Measurements from ENCODE around the gene PTTG1IP.
"Not testable (repeated sequence)": the region's sequence is repeated elsewhere in the genome, so short reads cannot be mapped to it uniquely, and the experiment has no call there.

Gene PTTG1IP

DNA sequence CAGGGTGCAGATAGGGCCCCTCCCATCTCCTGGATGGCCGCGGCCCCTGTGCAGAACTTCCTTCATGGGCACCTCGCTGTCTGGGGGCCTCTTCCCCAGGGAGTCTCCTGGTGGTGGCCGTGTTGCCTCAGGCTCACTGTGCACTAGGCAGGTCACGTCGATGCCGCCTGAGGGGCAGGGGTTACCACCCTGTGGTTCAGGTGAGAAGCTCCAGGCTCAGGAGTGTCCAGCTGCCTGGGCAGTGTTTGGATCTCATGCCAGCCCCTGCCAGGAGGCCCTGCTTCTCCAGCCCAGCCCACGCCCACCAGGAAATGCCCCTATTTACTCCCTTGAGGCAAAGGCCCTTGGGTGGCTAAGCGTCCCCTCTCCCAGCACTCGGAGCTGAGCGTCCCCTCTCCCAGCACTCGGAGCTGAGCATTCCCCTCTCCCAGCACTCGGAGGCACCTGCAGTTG is 45.1 kb upstream of the PTTG1IP start:
- TF ChIP-seq, protein P1, sequence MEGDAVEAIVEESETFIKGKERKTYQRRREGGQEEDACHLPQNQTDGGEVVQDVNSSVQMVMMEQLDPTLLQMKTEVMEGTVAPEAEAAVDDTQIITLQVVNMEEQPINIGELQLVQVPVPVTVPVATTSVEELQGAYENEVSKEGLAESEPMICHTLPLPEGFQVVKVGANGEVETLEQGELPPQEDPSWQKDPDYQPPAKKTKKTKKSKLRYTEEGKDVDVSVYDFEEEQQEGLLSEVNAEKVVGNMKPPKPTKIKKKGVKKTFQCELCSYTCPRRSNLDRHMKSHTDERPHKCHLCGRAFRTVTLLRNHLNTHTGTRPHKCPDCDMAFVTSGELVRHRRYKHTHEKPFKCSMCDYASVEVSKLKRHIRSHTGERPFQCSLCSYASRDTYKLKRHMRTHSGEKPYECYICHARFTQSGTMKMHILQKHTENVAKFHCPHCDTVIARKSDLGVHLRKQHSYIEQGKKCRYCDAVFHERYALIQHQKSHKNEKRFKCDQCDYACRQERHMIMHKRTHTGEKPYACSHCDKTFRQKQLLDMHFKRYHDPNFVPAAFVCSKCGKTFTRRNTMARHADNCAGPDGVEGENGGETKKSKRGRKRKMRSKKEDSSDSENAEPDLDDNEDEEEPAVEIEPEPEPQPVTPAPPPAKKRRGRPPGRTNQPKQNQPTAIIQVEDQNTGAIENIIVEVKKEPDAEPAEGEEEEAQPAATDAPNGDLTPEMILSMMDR (IDR thresholded peaks at IDR 0.05; ENCODE audit: low read depth, low read length) = no peak
- H3K4me3 ChIP-seq (ENCODE audit: low read depth, low read length) = no peak overlapping the region
- in situ Hi-C loops (cut with HindIII; ENCODE audit: low sequenced_read_pairs) = no loop called here
- DNase-seq (ENCODE audit: low read depth, low spot score) = no peak

DNA sequence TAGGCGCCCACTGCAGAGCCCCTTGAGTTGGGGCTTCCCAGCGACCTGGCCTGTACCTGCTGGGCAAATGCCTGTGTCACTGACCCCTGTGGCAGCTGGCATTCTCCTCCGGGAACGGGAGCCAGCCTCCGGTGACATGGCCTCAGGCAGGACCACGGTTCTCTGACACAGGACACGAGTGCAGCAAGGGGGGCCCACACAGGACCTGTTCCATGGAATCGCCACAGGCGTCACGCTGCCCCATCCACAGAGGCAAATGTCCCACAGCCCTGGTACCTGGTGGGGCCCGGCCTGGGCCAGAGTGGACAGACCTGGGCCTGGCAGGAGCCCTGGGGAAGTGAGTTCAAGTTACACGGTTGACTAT is 44.6 kb upstream of the PTTG1IP start:
- TF ChIP-seq, protein P1 (IDR thresholded peaks at IDR 0.05; ENCODE audit: low read depth, low read length) = no peak
- no peak for DNase-seq (ENCODE audit: low read depth, low spot score)
- in situ Hi-C loops (cut with HindIII; ENCODE audit: low sequenced_read_pairs) = no loop called here
- no peak overlapping the region for H3K4me3 ChIP-seq (ENCODE audit: low read depth, low read length)

DNA sequence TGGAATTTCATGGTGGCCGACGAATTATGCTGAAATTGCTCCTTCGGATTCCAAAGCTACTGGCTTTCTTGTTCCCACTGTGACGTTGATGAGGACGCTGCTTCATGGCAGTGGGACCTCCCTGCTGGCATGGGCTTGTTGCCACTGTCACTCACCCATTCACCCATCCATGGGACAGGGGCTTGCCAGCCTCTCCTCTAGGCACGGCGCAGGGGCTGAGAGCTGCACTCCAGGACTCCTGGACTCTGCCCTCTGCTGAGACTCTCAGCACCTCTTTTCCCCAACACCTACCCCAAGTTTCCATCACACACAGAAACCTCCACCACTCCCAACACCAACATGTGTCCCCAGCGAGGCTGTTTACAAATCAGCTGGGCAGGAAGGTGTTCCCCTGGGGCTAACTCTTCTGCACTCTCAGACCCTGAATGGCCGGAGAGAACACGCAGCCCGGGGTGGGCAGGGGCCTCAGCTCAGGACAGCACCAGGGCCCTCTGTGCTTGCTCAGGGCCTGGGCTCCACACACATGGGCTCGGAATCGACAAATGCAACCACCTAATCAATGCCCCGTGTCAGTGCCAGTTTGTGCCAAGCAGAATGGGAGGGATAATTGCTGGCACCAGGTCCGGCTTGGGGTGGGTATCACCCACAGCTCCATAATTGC is 44.1 kb upstream of the PTTG1IP start:
- TF ChIP-seq, protein P1 (IDR thresholded peaks at IDR 0.05; ENCODE audit: low read depth, low read length) = no peak
- H3K4me3 ChIP-seq (ENCODE audit: low read depth, low read length) = no peak overlapping the region
- in situ Hi-C loops (cut with HindIII; ENCODE audit: low sequenced_read_pairs) = no loop called here
- no peak for DNase-seq (ENCODE audit: low read depth, low spot score)

DNA sequence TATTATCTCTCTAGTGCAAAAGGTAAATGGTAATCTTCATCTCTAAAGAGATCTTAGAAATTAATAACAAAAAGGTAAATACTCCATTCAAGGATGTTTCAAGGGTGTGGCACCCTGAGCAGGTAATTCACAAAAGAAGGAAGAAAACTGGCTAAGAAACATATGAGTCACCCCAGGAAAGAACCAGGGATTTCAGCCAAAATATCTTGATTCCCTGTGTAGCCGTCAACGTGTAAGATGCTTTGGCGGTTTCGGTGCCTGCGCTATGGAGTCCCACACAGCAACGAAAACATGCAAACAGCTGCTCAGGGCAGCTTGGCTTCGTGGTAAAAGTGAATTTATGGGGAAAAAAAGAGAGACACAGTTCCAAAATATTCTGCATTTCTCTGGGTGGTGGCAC is 43.5 kb upstream of the PTTG1IP start:
- in situ Hi-C loops (cut with HindIII; ENCODE audit: low sequenced_read_pairs) = no loop called here
- DNase-seq (ENCODE audit: low read depth, low spot score) = no peak
- no peak overlapping the region for H3K4me3 ChIP-seq (ENCODE audit: low read depth, low read length)
- TF ChIP-seq, protein P1 (IDR thresholded peaks at IDR 0.05; ENCODE audit: low read depth, low read length) = no peak

DNA sequence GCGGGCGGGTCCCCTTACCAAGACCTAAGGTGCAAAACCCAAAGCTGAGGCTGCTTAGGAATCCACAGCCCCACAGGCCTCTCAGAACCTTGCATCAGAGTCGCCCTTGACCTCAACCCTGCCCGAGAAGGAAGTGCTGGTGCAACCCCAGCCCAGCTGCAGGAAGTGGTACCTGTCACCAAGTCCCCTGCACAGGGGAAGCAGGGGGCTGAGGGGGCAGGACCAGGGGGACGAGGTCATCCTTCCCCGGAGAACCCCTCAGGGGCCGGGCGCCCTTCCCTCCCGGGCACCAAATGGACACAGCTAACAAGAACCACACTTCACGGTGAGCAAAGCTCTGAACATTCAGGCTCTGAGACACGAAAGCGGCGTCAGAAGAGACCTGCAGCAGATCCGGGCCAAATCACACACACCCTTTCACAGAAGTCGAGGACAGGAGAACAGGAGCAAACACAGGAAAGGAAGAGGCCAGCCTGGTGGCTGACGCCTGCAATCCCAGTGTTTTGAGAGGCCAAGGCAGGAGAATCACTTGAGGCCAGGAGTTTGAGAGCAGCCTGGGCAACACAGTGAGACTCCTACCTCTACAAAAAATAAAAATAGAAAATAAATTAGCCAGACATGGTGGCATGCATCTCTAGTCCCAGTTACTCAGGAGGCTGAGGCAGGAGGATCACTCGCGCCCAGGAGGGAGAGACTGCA is 40.8 kb upstream of the PTTG1IP start:
- in situ Hi-C loops (cut with HindIII; ENCODE audit: low sequenced_read_pairs) = no loop called here
- DNase-seq (ENCODE audit: low read depth, low spot score) = no peak
- TF ChIP-seq, protein P1 (IDR thresholded peaks at IDR 0.05; ENCODE audit: low read depth, low read length) = no peak
- H3K4me3 ChIP-seq (ENCODE audit: low read depth, low read length) = no peak overlapping the region

DNA sequence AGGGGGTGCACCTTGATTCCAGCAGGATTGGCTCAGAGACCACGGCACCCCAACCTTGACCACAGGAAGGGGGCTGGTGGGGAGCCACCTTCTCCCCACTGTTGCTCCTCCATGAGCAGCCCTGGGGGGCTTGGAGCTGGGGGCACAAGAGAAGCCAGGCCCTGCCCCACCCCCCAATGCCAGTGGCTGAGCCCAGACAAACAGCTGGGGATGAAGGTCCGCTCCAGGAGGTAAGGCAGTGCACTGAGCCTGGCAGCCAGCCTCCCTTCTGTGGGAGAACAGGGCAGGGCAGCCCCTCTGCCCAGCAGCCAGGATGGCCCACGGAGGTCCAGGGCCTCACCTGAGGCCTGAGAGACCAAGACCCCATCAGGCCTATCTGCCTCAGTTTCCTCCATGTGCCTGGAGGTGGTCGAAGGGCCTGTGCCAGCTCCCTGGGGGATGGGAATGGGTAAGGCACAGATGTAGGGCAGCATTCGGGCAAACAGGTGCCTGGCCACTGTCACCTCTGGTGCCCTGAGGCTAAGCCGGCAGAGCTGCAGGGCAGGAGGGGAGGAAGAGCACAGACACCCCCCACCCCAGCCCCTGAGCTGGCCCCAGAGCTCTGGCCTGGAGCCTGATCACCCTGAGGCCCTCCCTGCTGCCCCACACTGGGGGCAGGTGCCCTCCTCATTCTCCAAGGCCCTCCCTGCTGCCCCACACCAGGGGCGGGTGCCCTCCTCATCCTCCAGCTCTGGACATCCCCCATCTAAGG is 40.1 kb upstream of the PTTG1IP start:
- in situ Hi-C loops (cut with HindIII; ENCODE audit: low sequenced_read_pairs) = no loop called here
- no peak overlapping the region for H3K4me3 ChIP-seq (ENCODE audit: low read depth, low read length)
- no peak for DNase-seq (ENCODE audit: low read depth, low spot score)

DNA sequence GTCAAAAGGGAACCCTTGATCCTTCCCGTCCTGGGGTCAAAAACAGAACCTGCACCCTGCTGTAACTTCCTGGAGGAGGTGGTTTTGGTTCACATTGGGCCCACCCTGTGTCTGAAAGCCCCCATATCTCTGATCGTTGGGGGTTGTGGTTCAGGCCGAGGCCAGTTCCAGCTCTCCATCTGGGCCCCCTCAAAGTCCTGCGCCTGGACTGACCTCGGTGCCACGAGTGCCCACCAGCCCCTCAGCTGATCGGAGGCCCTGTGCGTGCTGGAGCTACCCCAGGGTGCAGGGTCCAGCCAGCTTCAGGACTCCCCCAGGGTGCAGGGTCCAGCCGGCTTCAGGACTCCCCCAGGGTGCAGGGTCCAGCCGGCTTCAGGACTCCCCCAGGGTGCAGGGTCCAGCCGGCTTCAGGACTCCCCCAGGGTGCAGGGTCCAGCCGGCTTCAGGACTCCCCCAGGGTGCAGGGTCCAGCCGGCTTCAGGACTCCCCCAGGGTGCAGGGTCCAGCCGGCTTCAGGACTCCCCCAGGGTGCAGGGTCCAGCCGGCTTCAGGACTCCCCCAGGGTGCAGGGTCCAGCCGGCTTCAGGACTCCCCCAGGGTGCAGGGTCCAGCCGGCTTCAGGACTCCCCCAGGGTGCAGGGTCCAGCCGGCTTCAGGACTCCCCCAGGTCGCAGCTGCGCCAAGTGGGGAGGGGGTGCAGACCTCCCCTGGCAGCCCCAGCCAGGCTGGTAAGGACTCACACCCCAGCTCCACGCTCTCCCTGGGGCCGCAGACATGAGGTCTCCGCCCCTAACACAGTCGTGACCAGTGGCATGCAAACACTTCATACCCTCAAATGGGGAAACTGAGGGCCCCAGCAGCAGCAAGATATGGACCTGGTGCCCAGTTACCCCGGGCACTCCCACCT is 39.3 kb upstream of the PTTG1IP start:
- H3K4me3 ChIP-seq (ENCODE audit: low read depth, low read length); in situ Hi-C loops (cut with HindIII; ENCODE audit: low sequenced_read_pairs): not testable (repeated sequence)

More for the DNA sequence above, 40.1 kb upstream of the PTTG1IP start:
- TF ChIP-seq, protein P1 (IDR thresholded peaks at IDR 0.05; ENCODE audit: low read depth, low read length) = no peak

More for the DNA sequence above, 39.3 kb upstream of the PTTG1IP start:
- DNase-seq (ENCODE audit: low read depth, low spot score) = not testable (repeated sequence)

Measured in astrocyte of the spinal cord (primary cell).